H1 (cell line): ENCODE data around the gene C17orf50. TPM values are rescaled to one million over a fixed set of nuclear protein-coding genes. Genes with fewer than 3 reads are reported as not detected.

Source experiments
- CTCF ChIA-PET: fragments of 300-600 bp; sonication (Branson Sonifier 250); formaldehyde crosslinking; loops from one replicate; lab custom pipeline; 2021; ENCODE audit not compliant: partially characterized antibody; lab: Charles Lee
- POLR2A ChIA-PET: fragments of 300-600 bp; sonication (Branson Sonifier 250); formaldehyde crosslinking; loops from one replicate; lab custom pipeline; 2021; ENCODE audit warnings: inconsistent platforms; ENCODE audit not compliant: partially characterized antibody; lab: Charles Lee
- DNase-seq, 2 experiments: peaks; one replicate each; pipeline versions ENCODE4 v3.0.0 to v3.0.0-alpha.2; 2010 to 2022; ENCODE audit warnings: low spot score in 2 of 2, low read depth in 1 of 2, mixed read lengths in 1 of 2
- FAIRE-seq: peaks from 2 replicates; lab custom pipeline; 2011; peaks lifted over from hg19 to GRCh38; lab: Jason Lieb, UNC
- H2AFZ ChIP-seq: 2 replicates; pipeline ENCODE4 v1.8.1; 2012; ENCODE audit warnings: low read length, inconsistent platforms
- H2AK5ac ChIP-seq: 2 replicates; pipeline ENCODE4 v1.6.1; 2013; ENCODE audit warnings: low read depth, low read length
- H2BK120ac ChIP-seq: replicated peaks from 2 replicates; pipeline ENCODE3; 2013; ENCODE audit warnings: low read depth, low read length, inconsistent platforms
- H2BK12ac ChIP-seq: 2 replicates; pipeline ENCODE4 v1.6.1; 2013; ENCODE audit warnings: low read depth, low read length
- H2BK15ac ChIP-seq: 2 replicates; pipeline ENCODE4 v1.6.1; 2013; ENCODE audit warnings: low read length
- H2BK20ac ChIP-seq: 2 replicates; pipeline ENCODE4 v1.6.1; 2013; ENCODE audit warnings: low read length
- H2BK5ac ChIP-seq: 2 replicates; pipeline ENCODE4 v1.6.1; 2013; ENCODE audit warnings: low read depth, low read length
- H3K14ac ChIP-seq: 2 replicates; pipeline ENCODE4 v1.6.1; 2013; ENCODE audit warnings: inconsistent platforms; ENCODE audit not compliant: insufficient read length
- H3K18ac ChIP-seq: 2 replicates; pipeline ENCODE4 v1.6.1; 2013; ENCODE audit warnings: low read length; ENCODE audit errors: extremely low read depth
- H3K23ac ChIP-seq: 2 replicates; pipeline ENCODE4 v1.6.1; 2013; ENCODE audit warnings: inconsistent platforms; ENCODE audit not compliant: insufficient read length
- H3K23me2 ChIP-seq: 2 replicates; pipeline ENCODE4 v1.6.1; 2013; ENCODE audit warnings: low read depth, low read length
- H3K27ac ChIP-seq: 2 replicates; pipeline ENCODE4 v1.6.1; 2011; ENCODE audit warnings: low read depth, low read length, inconsistent platforms
- H3K27me3 ChIP-seq, 4 experiments: replicated peaks in 1 of 4; 1 replicate in 1 of 4; 2 replicates in 3 of 4; pipeline versions ENCODE4 v1.6.1 to v1.8.1; 2011 to 2013; ENCODE audit warnings: low read length in 3 of 4, mild to moderate bottlenecking in 3 of 4, inconsistent platforms in 2 of 4, mixed read lengths in 2 of 4, moderate library complexity in 1 of 4; ENCODE audit not compliant: control insufficient read depth in 3 of 4, insufficient read depth in 3 of 4; ENCODE audit errors: extremely low read depth in 1 of 4
- H3K36me3 ChIP-seq, 4 experiments: 2 replicates each; pipeline versions ENCODE4 v1.6.1 to v1.8.1; 2011 to 2013; ENCODE audit warnings: mild to moderate bottlenecking in 4 of 4, low read length in 3 of 4, moderate library complexity in 2 of 4, control low read depth in 1 of 4, inconsistent platforms in 1 of 4; ENCODE audit not compliant: insufficient read depth in 4 of 4, control insufficient read depth in 2 of 4
- H3K4ac ChIP-seq: replicated peaks from 2 replicates; pipeline ENCODE3; 2013; ENCODE audit warnings: low read length, low read depth, mixed read lengths, inconsistent platforms; ENCODE audit not compliant: insufficient read length
- H3K4me1 ChIP-seq, 4 experiments: replicated peaks in 1 of 4; 1 replicate in 1 of 4; 2 replicates in 3 of 4; pipeline versions ENCODE4 v1.6.1 to v1.8.1; 2011 to 2013; ENCODE audit warnings: low read length in 3 of 4, inconsistent platforms in 2 of 4, mixed read lengths in 1 of 4; ENCODE audit not compliant: insufficient read depth in 4 of 4, control insufficient read depth in 3 of 4
- H3K4me2 ChIP-seq, 2 experiments: 2 replicates each; pipeline versions ENCODE4 v1.6.1 to v1.8.1; 2011 to 2013; ENCODE audit warnings: low read depth in 2 of 2, low read length in 2 of 2, control low read depth in 1 of 2, inconsistent platforms in 1 of 2, mild to moderate bottlenecking in 1 of 2; ENCODE audit not compliant: insufficient read depth in 1 of 2
- H3K4me3 ChIP-seq, 4 experiments: fragments of 200-600, 300-600 bp in 1 of 4; sonication (generic), shearing (Covaris generic), sonication (Bioruptor Twin) in 1 of 4; 2 replicates each; pipeline versions ENCODE4 v1.5.1 to v1.8.1; 2011 to 2016; ENCODE audit warnings: low read length in 4 of 4, low read depth in 3 of 4, control low read depth in 2 of 4, inconsistent platforms in 2 of 4, mild to moderate bottlenecking in 2 of 4, mixed read lengths in 1 of 4, moderate library complexity in 1 of 4; ENCODE audit not compliant: insufficient read depth in 2 of 4; ENCODE audit errors: extremely low read depth in 1 of 4
- H3K56ac ChIP-seq: replicated peaks from 2 replicates; pipeline ENCODE3; 2013; ENCODE audit warnings: low read depth, mild to moderate bottlenecking, mixed read lengths, low read length, inconsistent platforms; ENCODE audit not compliant: insufficient read length
- H3K79me1 ChIP-seq: 2 replicates; pipeline ENCODE4 v1.6.1; 2013; ENCODE audit warnings: low read depth, low read length, control low read depth
- H3K79me2 ChIP-seq, 2 experiments: 2 replicates each; pipeline versions ENCODE4 v1.6.1 to v1.8.1; 2012 to 2013; ENCODE audit warnings: low read length in 2 of 2, mild to moderate bottlenecking in 2 of 2, inconsistent platforms in 1 of 2; ENCODE audit not compliant: insufficient read depth in 2 of 2, control insufficient read depth in 1 of 2
- H3K9ac ChIP-seq, 4 experiments: replicated peaks in 1 of 4; 1 replicate in 1 of 4; 2 replicates in 3 of 4; pipeline versions ENCODE4 v1.6.1 to v1.8.1; 2011 to 2013; ENCODE audit warnings: low read depth in 3 of 4, low read length in 3 of 4, control low read depth in 2 of 4, mild to moderate bottlenecking in 2 of 4, moderate library complexity in 2 of 4, inconsistent platforms in 1 of 4; ENCODE audit errors: extremely low read depth in 1 of 4
- H3K9me3 ChIP-seq, 2 experiments: 2 replicates each; pipeline versions ENCODE4 v1.6.1 to v1.8.1; 2012 to 2013; ENCODE audit warnings: mild to moderate bottlenecking in 2 of 2, moderate library complexity in 2 of 2, control low read depth in 1 of 2, inconsistent platforms in 1 of 2, low read depth in 1 of 2, low read length in 1 of 2, mixed read lengths in 1 of 2; ENCODE audit not compliant: insufficient read depth in 2 of 2
- H4K20me1 ChIP-seq, 2 experiments: replicated peaks in 1 of 2; 2 replicates each; pipeline versions ENCODE3 to v1.8.1; 2011 to 2013; ENCODE audit warnings: inconsistent platforms in 2 of 2, low read length in 2 of 2, mild to moderate bottlenecking in 1 of 2; ENCODE audit not compliant: insufficient read depth in 2 of 2, control insufficient read depth in 1 of 2
- H4K5ac ChIP-seq: 2 replicates; pipeline ENCODE4 v1.6.1; 2013; ENCODE audit warnings: low read length, low read depth, mixed read lengths, inconsistent platforms; ENCODE audit not compliant: insufficient read length
- H4K8ac ChIP-seq: 2 replicates; pipeline ENCODE4 v1.8.0; 2013; ENCODE audit warnings: mild to moderate bottlenecking, moderate library complexity, low read length, inconsistent platforms; ENCODE audit not compliant: insufficient read depth; ENCODE audit errors: extremely low read depth
- H4K91ac ChIP-seq: replicated peaks from 2 replicates; pipeline ENCODE3; 2013; ENCODE audit warnings: low read length, mixed read lengths, inconsistent platforms; ENCODE audit not compliant: insufficient read length
- ASH2L ChIP-seq: fragments of 200-600, 300-600 bp; sonication (generic); IDR thresholded peaks from one replicate; pipeline ENCODE4 v1.7.1; 2017; ENCODE audit warnings: low read length
- BCL11A ChIP-seq, 2 experiments: IDR thresholded peaks; one replicate each; pipeline ENCODE4 v1.6.1; 2011; ENCODE audit warnings: low read depth in 2 of 2, low read length in 2 of 2, mild to moderate bottlenecking in 2 of 2
- EP300 ChIP-seq, 2 experiments: IDR thresholded peaks; 1 replicate in 1 of 2; 2 replicates in 1 of 2; pipeline ENCODE4 v1.6.1; 2011 to 2012; ENCODE audit warnings: low read depth in 2 of 2, low read length in 2 of 2, mild to moderate bottlenecking in 2 of 2, borderline replicate concordance in 1 of 2, inconsistent platforms in 1 of 2, moderate library complexity in 1 of 2
- FOSL1 ChIP-seq: IDR thresholded peaks from 2 replicates; pipeline ENCODE4 v1.6.1; 2011; ENCODE audit warnings: mild to moderate bottlenecking, low read depth, low read length, moderate library complexity; ENCODE audit not compliant: insufficient read depth
- POLR2A ChIP-seq, 2 experiments: IDR thresholded peaks; 1 replicate in 1 of 2; 2 replicates in 1 of 2; pipeline ENCODE4 v1.6.1; 2011; ENCODE audit warnings: low read depth in 2 of 2, low read length in 2 of 2, mild to moderate bottlenecking in 2 of 2; ENCODE audit errors: control extremely low read depth in 1 of 2
- POU5F1 ChIP-seq: IDR thresholded peaks from 2 replicates; pipeline ENCODE4 v1.6.1; 2011; ENCODE audit warnings: low read depth, mild to moderate bottlenecking, low read length, moderate library complexity
- RAD21 ChIP-seq, 2 experiments: IDR thresholded peaks in 1 of 2; conservative IDR thresholded peaks in 1 of 2; 2 replicates each; pipeline ENCODE4 v1.6.1; 2011; ENCODE audit warnings: low read depth in 2 of 2, low read length in 2 of 2, improper control_type of control experiment in 1 of 2, inconsistent platforms in 1 of 2, mild to moderate bottlenecking in 1 of 2, moderate library complexity in 1 of 2
- RBBP5 ChIP-seq: IDR thresholded peaks from 2 replicates; pipeline ENCODE4 v1.7.1; 2012; ENCODE audit warnings: low read depth, mild to moderate bottlenecking, inconsistent platforms, low read length, moderate library complexity, borderline replicate concordance
- SIX5 ChIP-seq: IDR thresholded peaks from 2 replicates; pipeline ENCODE4 v1.6.1; 2011; ENCODE audit warnings: mild to moderate bottlenecking, low read depth, low read length
- TCF12 ChIP-seq: IDR thresholded peaks from 2 replicates; pipeline ENCODE4 v1.6.1; 2011; ENCODE audit warnings: low read depth, mild to moderate bottlenecking, low read length
- WGBS, 2 experiments: shearing (Covaris generic) in 1 of 2; methylation state at CpG; one replicate each; pipeline versions ENCODE4 v1.1.6 to v1.1.7; 2013 to 2015; ENCODE audit warnings: low lambda C conversion rate in 2 of 2, mixed read lengths in 2 of 2, inconsistent platforms in 1 of 2, low coverage in 1 of 2, missing lambda C conversion rate in 1 of 2; ENCODE audit not compliant: insufficient replicate concordance in 2 of 2, insufficient coverage in 1 of 2, insufficient read length in 1 of 2; ENCODE audit errors: extremely low coverage in 1 of 2, missing lambda C conversion rate in 1 of 2; 5-methylcytosine and 5-hydroxymethylcytosine counted together
- polyA plus RNA-seq, 7 experiments: library from polyadenylated mRNA; depleted of rRNA in 3 of 7; stranded (reverse) in 5 of 7; unstranded in 2 of 7; fragments of >200 nt in 5 of 7; fragments of 200-250 nt in 2 of 7; gene quantifications; 1 replicate in 5 of 7; 2 replicates in 1 of 7; 4 replicates in 1 of 7; pipeline versions ENCODE4 v1.2.1 to v1.2.3, GENCODE V29; 2011 to 2013; ENCODE audit warnings: missing spikeins in 2 of 7, mixed read lengths in 2 of 7
- total RNA-seq: library from RNA; stranded (reverse); fragmentation: NEBNext Ultra II Directional; extraction: Animal tissue kit (Norgen Biotek cat#: 25700); gene quantifications from 2 replicates; pipeline ENCODE4 v1.2.1, GENCODE V29; 2021

Gene C17orf50
- total and polyA plus RNA-seq, 2 of the 8 experiments (the other 6 are each of a cell fraction or from before 2014, with no cell fraction given): 0.12 TPM; not detected in 1

DNA sequence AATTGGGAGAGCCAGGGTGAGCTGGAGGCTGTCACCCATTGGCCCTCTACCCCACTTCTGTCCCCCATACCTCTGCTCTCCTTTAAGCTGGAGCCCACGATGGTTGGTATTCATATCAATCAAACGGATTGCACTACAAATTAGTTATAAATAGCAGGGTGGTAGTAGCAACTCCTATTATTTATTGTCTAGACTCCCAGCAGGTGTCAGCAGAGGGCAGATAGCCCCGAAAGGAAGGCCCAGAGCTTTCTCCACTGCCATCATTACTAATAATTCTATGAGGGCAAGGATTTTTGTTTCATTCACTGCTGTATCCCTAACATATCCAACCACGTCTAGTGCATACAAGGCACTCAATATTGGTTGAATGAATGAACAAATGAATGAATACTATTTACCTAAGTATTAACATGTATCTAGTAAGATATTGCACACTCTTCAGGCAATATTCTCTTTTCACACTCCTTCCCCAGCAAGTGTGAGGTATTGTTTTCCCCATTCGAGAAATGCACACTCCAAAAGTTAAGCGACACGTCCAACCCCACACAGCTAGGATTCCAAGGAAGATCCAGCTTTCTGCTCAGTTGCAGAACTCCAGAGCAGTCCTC is 6.3 kb downstream of the C17orf50 start:
- Histone ChIP-seq H3K27ac (no peak overlapping the region), H3K27me3 (peaks cover 0 to 3% (median 1%) of the 10 kb centered on the region in 4 experiments; a peak in 3 of 7 replicates), H3K23ac (no peak overlapping the region), H3K9ac (no peak overlapping the region), H2AK5ac (no peak overlapping the region), H3K4me3 (no peak overlapping the region), H3K14ac (no peak overlapping the region), H3K9me3 (no peaks in the 10 kb centered on the region; a peak in 1 of 4 replicates), H2BK20ac (no peak overlapping the region), H3K79me1 (no peaks in the 10 kb centered on the region), H2BK12ac (no peak overlapping the region), H3K79me2 (no peaks in the 10 kb centered on the region), H2BK15ac (no peak overlapping the region), H3K56ac (no peak overlapping the region), H4K20me1 (no peaks in the 10 kb centered on the region), H2AFZ (no peak overlapping the region), H2BK5ac (no peak overlapping the region), H4K8ac (peak overlapping the region; percentile 53; the same call in 1 of the 2 replicates), H3K36me3 (no peaks in the 10 kb centered on the region), H3K4me2 (no peak overlapping the region), H3K4ac (no peak overlapping the region), H3K18ac (no peak overlapping the region), H4K91ac (no peak overlapping the region), H3K23me2 (no peaks in the 10 kb centered on the region), H2BK120ac (no peak overlapping the region), H3K4me1 (peaks cover 3 to 15% (median 7%) of the 10 kb centered on the region in 4 experiments; a peak in 6 of 7 replicates), H4K5ac (no peak overlapping the region)
- DNase-seq (no peak), FAIRE-seq (no peak)
- ChIA-PET POLR2A (interaction anchor here (1.0 to 1.3 kb wide), 2 partner anchors 10 to 41 kb away, joined by 3 to 7 read pairs; partner anchors contain the start of gene TAF15), CTCF (interaction anchor here (0.6 to 13.0 kb wide), 8 partner anchors 14 to 1730 kb away, joined by 3 to 247 read pairs (median 28); partner anchors contain the start of genes MMP28 and TAF15)
- 84% methylated on average over 7 of the region's 7 CpGs; no CpG with 5 or more reads in 1 of the 2 experiments for WGBS, 2 experiments
- TF ChIP-seq POU5F1 (no peak), EP300 (IDR thresholded peaks at IDR 0.05; ENCODE audit: borderline replicate concordance in 1 of 2, low read depth in 2 of 2, low read length in 2 of 2) (no peak), POLR2A (IDR thresholded peaks at IDR 0.05; ENCODE audit: control extremely low read depth in 1 of 2, low read depth in 2 of 2, low read length in 2 of 2) (no peak), RBBP5 (no peak), TCF12 (no peak), ASH2L (no peak), FOSL1 (no peak), BCL11A (IDR thresholded peaks at IDR 0.05; ENCODE audit: low read depth in 2 of 2, low read length in 2 of 2) (no peak), SIX5 (no peak), RAD21 (IDR thresholded peaks at IDR 0.05 in 1 of 2, conservative IDR thresholded peaks at IDR 0.05 in 1 of 2; ENCODE audit: low read depth in 2 of 2, low read length in 2 of 2) (peak; percentile 36 to 53; a peak in 3 of 4 replicates)
